GM12878 (cell line): ENCODE results near the gene ANTXR2. TPM values are rescaled to one million over a fixed set of nuclear protein-coding genes. Genes with fewer than 3 reads are reported as not detected.

Experiments used
- ATAC-seq: fragments of 200-7000 bp; cut with Tn5 transposase; 3 replicates; pipeline ENCODE4 v1.9.1; 2020; ENCODE audit warnings: mild to moderate bottlenecking, moderate library complexity
- BruUV-seq: library from RNA; stranded (reverse); fragments of 400-500 nt; replicated peaks from 2 replicates; lab custom pipeline; 2021; lab: Mats Ljungman, UMichigan
- CTCF ChIA-PET: fragments of 300-600 bp; sonication (Branson Sonifier 250); formaldehyde crosslinking; extraction: SDS; loops from one replicate; lab custom pipeline; 2021; ENCODE audit warnings: inconsistent platforms; lab: Yijun Ruan, JAX
- POLR2A ChIA-PET: fragments of 350-600 bp; formaldehyde crosslinking; extraction: SDS; loops from one replicate; lab custom pipeline; 2021; ENCODE audit warnings: inconsistent platforms; lab: Charles Lee
- RAD21 ChIA-PET: fragments of 300-600 bp; sonication (Branson Sonifier 250); formaldehyde crosslinking; loops from one replicate; lab custom pipeline; 2023; ENCODE audit warnings: antibody characterized with exemption; ENCODE audit not compliant: unreplicated experiment; lab: Charles Lee
- SMC1A ChIA-PET: fragments of 300-600 bp; sonication (Branson Sonifier 250); formaldehyde crosslinking; loops from one replicate; lab custom pipeline; 2023; ENCODE audit not compliant: unreplicated experiment, uncharacterized antibody; lab: Charles Lee
- DNase-seq: peaks from one replicate; pipeline ENCODE4 v3.0.0-alpha.2; 2011; ENCODE audit warnings: low read depth, low spot score
- FAIRE-seq: peaks from 3 replicates; lab custom pipeline; 2011; peaks lifted over from hg19 to GRCh38; lab: Jason Lieb, UNC
- H2AFZ ChIP-seq: 2 replicates; pipeline ENCODE4 v1.6.0; 2011; ENCODE audit warnings: low read depth, low read length, control low read depth; ENCODE audit not compliant: control insufficient read depth
- H3K27ac ChIP-seq: 2 replicates; pipeline ENCODE4 v1.5.1; 2011; ENCODE audit warnings: control low read depth; ENCODE audit not compliant: control insufficient read depth, insufficient read depth
- H3K27me3 ChIP-seq, 2 experiments: replicated peaks in 1 of 2; 2 replicates each; pipeline versions ENCODE4 v1.6.0 to v1.6.1; 2011; ENCODE audit warnings: low read length in 1 of 2; ENCODE audit not compliant: control insufficient read depth in 2 of 2, insufficient read depth in 2 of 2
- H3K36me3 ChIP-seq, 2 experiments: 2 replicates each; pipeline ENCODE4 v1.5.1; 2011; ENCODE audit warnings: low read length in 1 of 2; ENCODE audit not compliant: control insufficient read depth in 2 of 2, insufficient read depth in 2 of 2
- H3K4me1 ChIP-seq: 2 replicates; pipeline ENCODE4 v1.6.1; 2011; ENCODE audit warnings: mild to moderate bottlenecking, low read length, moderate library complexity, mixed read lengths; ENCODE audit not compliant: control insufficient read depth, insufficient read depth
- H3K4me2 ChIP-seq: 2 replicates; pipeline ENCODE4 v1.6.0; 2011; ENCODE audit warnings: control low read depth; ENCODE audit not compliant: control insufficient read depth, insufficient read depth
- H3K4me3 ChIP-seq: fragments of 200-600 bp; sonication (generic); 2 replicates; pipeline ENCODE4 v1.5.1; 2016
- H3K79me2 ChIP-seq: 2 replicates; pipeline ENCODE4 v1.6.0; 2011; ENCODE audit warnings: low read length; ENCODE audit not compliant: control insufficient read depth, insufficient read depth
- H3K9ac ChIP-seq: 2 replicates; pipeline ENCODE4 v1.8.0; 2011; ENCODE audit warnings: low read length, control low read depth, mixed read lengths; ENCODE audit not compliant: control insufficient read depth, insufficient read depth
- H3K9me3 ChIP-seq: replicated peaks from 3 replicates; pipeline ENCODE4 v1.5.1; 2011; ENCODE audit warnings: mild to moderate bottlenecking, low read length; ENCODE audit not compliant: control insufficient read depth, insufficient read depth
- H4K20me1 ChIP-seq: 2 replicates; pipeline ENCODE4 v1.6.0; 2011; ENCODE audit not compliant: control insufficient read depth, insufficient read depth
- CBX5 ChIP-seq: sonication (generic); IDR thresholded peaks from 2 replicates; pipeline ENCODE4 v1.6.1; 2016; ENCODE audit warnings: low read depth, moderate library complexity, mild to moderate bottlenecking, inconsistent platforms
- JUND ChIP-seq: IDR thresholded peaks from 2 replicates; pipeline ENCODE4 v1.6.1; 2012; ENCODE audit warnings: low read depth, mild to moderate bottlenecking, low read length, improper control_type of control experiment, moderate library complexity
- KLF5 ChIP-seq: fragments of 450-650 bp; IDR thresholded peaks from 2 replicates; pipeline ENCODE4 v1.6.1; 2014; ENCODE audit warnings: mild to moderate bottlenecking; ENCODE audit not compliant: partially characterized antibody
- NR2F1 ChIP-seq: fragments of 450-650 bp; conservative IDR thresholded peaks from 2 replicates; pipeline ENCODE4 v1.6.1; 2017; ENCODE audit warnings: mild to moderate bottlenecking
- SMAD5 ChIP-seq: IDR thresholded peaks from 2 replicates; pipeline ENCODE4 v1.6.1; 2016; ENCODE audit warnings: antibody characterized with exemption, low read depth
- SMARCA5 ChIP-seq: fragments of 450-650 bp; IDR thresholded peaks from 2 replicates; pipeline ENCODE4 v1.6.1; 2017; ENCODE audit warnings: mild to moderate bottlenecking
- SP1 ChIP-seq: IDR thresholded peaks from one replicate; pipeline ENCODE4 v1.6.1; 2011; ENCODE audit warnings: low read depth, low read length
- SUPT20H ChIP-seq: IDR thresholded peaks from 2 replicates; pipeline ENCODE4 v1.6.1; 2011; ENCODE audit warnings: low read depth, mild to moderate bottlenecking, low read length, moderate library complexity, borderline replicate concordance; ENCODE audit not compliant: control insufficient read depth
- TCF7 ChIP-seq: IDR thresholded peaks from 2 replicates; pipeline ENCODE4 v1.6.1; 2014; ENCODE audit warnings: antibody characterized with exemption, borderline replicate concordance
- WGBS: methylation state at CpG from one replicate; pipeline ENCODE4 v1.1.6; 2016; ENCODE audit warnings: low lambda C conversion rate; ENCODE audit not compliant: insufficient replicate concordance, insufficient coverage; ENCODE audit errors: missing lambda C conversion rate; 5-methylcytosine and 5-hydroxymethylcytosine counted together
- in situ Hi-C: fragments of 300-500 bp; cut with MboI; formaldehyde crosslinking; loops from 9 replicates; pipeline ENCODE4 v1.14.3; 2018; ENCODE audit warnings: mixed read lengths
- intact Hi-C: fragments of 100-400 bp; cut with micrococcal nuclease; formaldehyde crosslinking; loops from one replicate; pipeline ENCODE4 v1.14.2; 2022; ENCODE audit not compliant: unreplicated experiment
- polyA plus RNA-seq, 11 experiments: library from polyadenylated mRNA; depleted of rRNA in 4 of 11; unstranded in 6 of 11; stranded (reverse) in 5 of 11; fragments of >200 nt; fragmentation: Nextera tagmentation in 4 of 11; fragmentation: Illumina TruSeq in 1 of 11; extraction: Ambion mirVana in 4 of 11; extraction: Trizol in 1 of 11; gene quantifications; 1 replicate in 1 of 11; 2 replicates in 10 of 11; pipeline versions ENCODE4 v1.2.1 to v1.2.3, GENCODE V29; 2011 to 2016; ENCODE audit warnings: inconsistent platforms in 2 of 11, missing spikeins in 2 of 11, low read depth in 1 of 11
- total RNA-seq, 4 experiments: library from RNA; depleted of rRNA in 3 of 4; stranded (reverse); fragments of >200 nt in 3 of 4; fragmentation: Illumina TruSeq in 1 of 4; extraction: Trizol in 1 of 4; gene quantifications; 2 replicates each; pipeline versions ENCODE4 v1.2.1 to v1.2.3, GENCODE V29; 2013 to 2021
- TF ChIP-seq, protein P1 (sequence below): IDR thresholded peaks from 2 replicates; pipeline ENCODE4 v1.6.1; 2012; ENCODE audit warnings: mild to moderate bottlenecking, low read depth, low read length
- TF ChIP-seq, protein P2 (sequence below): fragments of 450-650 bp; IDR thresholded peaks from 2 replicates; pipeline ENCODE4 v1.6.1; 2016; ENCODE audit warnings: mild to moderate bottlenecking, moderate library complexity, borderline replicate concordance
- TF ChIP-seq, protein P3 (sequence below), 3 experiments: IDR thresholded peaks in 2 of 3; conservative IDR thresholded peaks in 1 of 3; 2 replicates each; pipeline ENCODE4 v1.5.1; 2011; ENCODE audit warnings: low read depth in 3 of 3, low read length in 3 of 3, mild to moderate bottlenecking in 3 of 3, control low read depth in 2 of 3, moderate library complexity in 2 of 3, inconsistent platforms in 1 of 3, mixed read lengths in 1 of 3; ENCODE audit not compliant: control insufficient read depth in 2 of 3, insufficient read depth in 1 of 3; ENCODE audit errors: extremely low read depth in 1 of 3

The ANTXR2 gene
- total and polyA plus RNA-seq, 10 of the 15 experiments (the other 5 are each of a cell fraction or from before 2014, with no cell fraction given), result 1.4 to 8.9 (median 5.7) TPM

DNA sequence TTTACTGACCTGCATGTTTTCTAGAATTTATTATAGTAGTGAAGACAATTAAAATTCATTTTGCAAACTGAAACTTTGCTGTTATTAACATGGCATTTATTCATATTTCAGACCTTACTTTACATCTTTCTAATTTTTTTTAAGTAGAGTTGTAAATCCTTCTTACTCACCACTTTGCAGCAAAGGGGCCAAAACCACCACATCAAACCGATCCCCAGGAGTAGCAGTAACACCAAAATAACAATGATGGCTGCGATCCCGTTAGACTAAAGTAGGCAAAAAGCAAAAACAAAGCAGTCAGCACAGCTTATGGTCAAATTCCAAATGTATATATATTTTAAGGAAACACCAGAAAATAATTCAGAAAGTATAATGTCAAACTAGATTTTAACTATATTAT lies 64.7 kb downstream of the ANTXR2 start:
- H4K20me1 ChIP-seq, result no peaks in the 10 kb centered on the region
- POLR2A ChIA-PET, result interaction anchor here (0.6 kb wide), 1 partner anchor 121 kb away, joined by 8 read pairs; no protein-coding TSS in a partner anchor
- H3K4me1 ChIP-seq, result peaks cover 10% of the 10 kb centered on the region; the same call in 1 of the 2 replicates
- H3K4me3 ChIP-seq, result no peak overlapping the region
- 41% methylated on average over 3 of the region's 3 CpGs for WGBS
- H2AFZ ChIP-seq, result no peak overlapping the region
- CTCF ChIA-PET, result no interaction called here
- ATAC-seq (no peak), FAIRE-seq (no peak), DNase-seq (no peak)
- no peak overlapping the region for H3K4me2 ChIP-seq
- TF ChIP-seq KLF5, result no peak
- no peak for TF ChIP-seq NR2F1
- TF ChIP-seq TCF7, result no peak
- TF ChIP-seq SMAD5, result no peak
- TF ChIP-seq CBX5, result no peak
- TF ChIP-seq SUPT20H, result no peak
- TF ChIP-seq JUND, result no peak
- TF ChIP-seq, protein P1, sequence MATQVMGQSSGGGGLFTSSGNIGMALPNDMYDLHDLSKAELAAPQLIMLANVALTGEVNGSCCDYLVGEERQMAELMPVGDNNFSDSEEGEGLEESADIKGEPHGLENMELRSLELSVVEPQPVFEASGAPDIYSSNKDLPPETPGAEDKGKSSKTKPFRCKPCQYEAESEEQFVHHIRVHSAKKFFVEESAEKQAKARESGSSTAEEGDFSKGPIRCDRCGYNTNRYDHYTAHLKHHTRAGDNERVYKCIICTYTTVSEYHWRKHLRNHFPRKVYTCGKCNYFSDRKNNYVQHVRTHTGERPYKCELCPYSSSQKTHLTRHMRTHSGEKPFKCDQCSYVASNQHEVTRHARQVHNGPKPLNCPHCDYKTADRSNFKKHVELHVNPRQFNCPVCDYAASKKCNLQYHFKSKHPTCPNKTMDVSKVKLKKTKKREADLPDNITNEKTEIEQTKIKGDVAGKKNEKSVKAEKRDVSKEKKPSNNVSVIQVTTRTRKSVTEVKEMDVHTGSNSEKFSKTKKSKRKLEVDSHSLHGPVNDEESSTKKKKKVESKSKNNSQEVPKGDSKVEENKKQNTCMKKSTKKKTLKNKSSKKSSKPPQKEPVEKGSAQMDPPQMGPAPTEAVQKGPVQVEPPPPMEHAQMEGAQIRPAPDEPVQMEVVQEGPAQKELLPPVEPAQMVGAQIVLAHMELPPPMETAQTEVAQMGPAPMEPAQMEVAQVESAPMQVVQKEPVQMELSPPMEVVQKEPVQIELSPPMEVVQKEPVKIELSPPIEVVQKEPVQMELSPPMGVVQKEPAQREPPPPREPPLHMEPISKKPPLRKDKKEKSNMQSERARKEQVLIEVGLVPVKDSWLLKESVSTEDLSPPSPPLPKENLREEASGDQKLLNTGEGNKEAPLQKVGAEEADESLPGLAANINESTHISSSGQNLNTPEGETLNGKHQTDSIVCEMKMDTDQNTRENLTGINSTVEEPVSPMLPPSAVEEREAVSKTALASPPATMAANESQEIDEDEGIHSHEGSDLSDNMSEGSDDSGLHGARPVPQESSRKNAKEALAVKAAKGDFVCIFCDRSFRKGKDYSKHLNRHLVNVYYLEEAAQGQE, result no peak
- TF ChIP-seq SP1, result no peak
- TF ChIP-seq, protein P2, sequence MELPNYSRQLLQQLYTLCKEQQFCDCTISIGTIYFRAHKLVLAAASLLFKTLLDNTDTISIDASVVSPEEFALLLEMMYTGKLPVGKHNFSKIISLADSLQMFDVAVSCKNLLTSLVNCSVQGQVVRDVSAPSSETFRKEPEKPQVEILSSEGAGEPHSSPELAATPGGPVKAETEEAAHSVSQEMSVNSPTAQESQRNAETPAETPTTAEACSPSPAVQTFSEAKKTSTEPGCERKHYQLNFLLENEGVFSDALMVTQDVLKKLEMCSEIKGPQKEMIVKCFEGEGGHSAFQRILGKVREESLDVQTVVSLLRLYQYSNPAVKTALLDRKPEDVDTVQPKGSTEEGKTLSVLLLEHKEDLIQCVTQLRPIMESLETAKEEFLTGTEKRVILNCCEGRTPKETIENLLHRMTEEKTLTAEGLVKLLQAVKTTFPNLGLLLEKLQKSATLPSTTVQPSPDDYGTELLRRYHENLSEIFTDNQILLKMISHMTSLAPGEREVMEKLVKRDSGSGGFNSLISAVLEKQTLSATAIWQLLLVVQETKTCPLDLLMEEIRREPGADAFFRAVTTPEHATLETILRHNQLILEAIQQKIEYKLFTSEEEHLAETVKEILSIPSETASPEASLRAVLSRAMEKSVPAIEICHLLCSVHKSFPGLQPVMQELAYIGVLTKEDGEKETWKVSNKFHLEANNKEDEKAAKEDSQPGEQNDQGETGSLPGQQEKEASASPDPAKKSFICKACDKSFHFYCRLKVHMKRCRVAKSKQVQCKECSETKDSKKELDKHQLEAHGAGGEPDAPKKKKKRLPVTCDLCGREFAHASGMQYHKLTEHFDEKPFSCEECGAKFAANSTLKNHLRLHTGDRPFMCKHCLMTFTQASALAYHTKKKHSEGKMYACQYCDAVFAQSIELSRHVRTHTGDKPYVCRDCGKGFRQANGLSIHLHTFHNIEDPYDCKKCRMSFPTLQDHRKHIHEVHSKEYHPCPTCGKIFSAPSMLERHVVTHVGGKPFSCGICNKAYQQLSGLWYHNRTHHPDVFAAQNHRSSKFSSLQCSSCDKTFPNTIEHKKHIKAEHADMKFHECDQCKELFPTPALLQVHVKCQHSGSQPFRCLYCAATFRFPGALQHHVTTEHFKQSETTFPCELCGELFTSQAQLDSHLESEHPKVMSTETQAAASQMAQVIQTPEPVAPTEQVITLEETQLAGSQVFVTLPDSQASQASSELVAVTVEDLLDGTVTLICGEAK, result no peak
- TF ChIP-seq, protein P3, sequence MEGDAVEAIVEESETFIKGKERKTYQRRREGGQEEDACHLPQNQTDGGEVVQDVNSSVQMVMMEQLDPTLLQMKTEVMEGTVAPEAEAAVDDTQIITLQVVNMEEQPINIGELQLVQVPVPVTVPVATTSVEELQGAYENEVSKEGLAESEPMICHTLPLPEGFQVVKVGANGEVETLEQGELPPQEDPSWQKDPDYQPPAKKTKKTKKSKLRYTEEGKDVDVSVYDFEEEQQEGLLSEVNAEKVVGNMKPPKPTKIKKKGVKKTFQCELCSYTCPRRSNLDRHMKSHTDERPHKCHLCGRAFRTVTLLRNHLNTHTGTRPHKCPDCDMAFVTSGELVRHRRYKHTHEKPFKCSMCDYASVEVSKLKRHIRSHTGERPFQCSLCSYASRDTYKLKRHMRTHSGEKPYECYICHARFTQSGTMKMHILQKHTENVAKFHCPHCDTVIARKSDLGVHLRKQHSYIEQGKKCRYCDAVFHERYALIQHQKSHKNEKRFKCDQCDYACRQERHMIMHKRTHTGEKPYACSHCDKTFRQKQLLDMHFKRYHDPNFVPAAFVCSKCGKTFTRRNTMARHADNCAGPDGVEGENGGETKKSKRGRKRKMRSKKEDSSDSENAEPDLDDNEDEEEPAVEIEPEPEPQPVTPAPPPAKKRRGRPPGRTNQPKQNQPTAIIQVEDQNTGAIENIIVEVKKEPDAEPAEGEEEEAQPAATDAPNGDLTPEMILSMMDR (IDR thresholded peaks at IDR 0.05 in 2 of 3, conservative IDR thresholded peaks at IDR 0.05 in 1 of 3; ENCODE audit: control insufficient read depth in 2 of 3, extremely low read depth in 1 of 3, insufficient read depth in 1 of 3, low read depth in 3 of 3, low read length in 3 of 3), result no peak
- TF ChIP-seq SMARCA5, result no peak
- intact Hi-C loops (no loop called here), in situ Hi-C loops (no loop called here)
- SMC1A ChIA-PET, result no interaction called here
- no peaks in the 10 kb centered on the region for H3K27me3 ChIP-seq
- H3K79me2 ChIP-seq, result no peaks in the 10 kb centered on the region
- no TSS peak for BruUV-seq
- H3K27ac ChIP-seq, result no peak overlapping the region
- RAD21 ChIA-PET, result no interaction called here
- peaks cover 3% of the 10 kb centered on the region; the same call in 2 of the 3 replicates for H3K9me3 ChIP-seq
- H3K9ac ChIP-seq, result no peak overlapping the region
- H3K36me3 ChIP-seq, result no peaks in the 10 kb centered on the region
